Gastroesophageal sphincter (tissue), 4 donors: ENCODE data around the gene PRTG. TPM values are rescaled to one million over a fixed set of nuclear protein-coding genes. Genes with fewer than 3 reads are reported as not detected.
"Not testable (repeated sequence)": the region's sequence is repeated elsewhere in the genome, so short reads cannot be mapped to it uniquely, and the experiment has no call there.

ENCODE experiments used
- ATAC-seq: fragments of 150-250 bp; one replicate; pipeline ENCODE4 v1.9.1; 2016; ENCODE audit warnings: mild to moderate bottlenecking, moderate library complexity
- H3K27ac ChIP-seq, 4 donors: fragments of 200-600 bp; sonication (generic) in 3 of 4; 1 replicate in 3 of 4; 2 replicates in 1 of 4; pipeline ENCODE4 v1.5.1; 2016 to 2019
- H3K27me3 ChIP-seq: fragments of 200-600 bp; sonication (generic); one replicate; pipeline ENCODE4 v1.5.1; 2019
- H3K36me3 ChIP-seq, 2 donors: fragments of 200-600 bp; sonication (generic); one replicate each; pipeline ENCODE4 v1.5.1; 2019; ENCODE audit warnings: control low read depth in 1 of 2
- H3K4me1 ChIP-seq, 3 donors: fragments of 200-600 bp; sonication (generic); 1 replicate in 2 of 3; 2 replicates in 1 of 3; pipeline ENCODE4 v1.5.1; 2016 to 2019; ENCODE audit warnings: control low read depth in 2 of 3
- H3K4me3 ChIP-seq, 2 donors: fragments of 200-600 bp; sonication (generic); one replicate each; pipeline ENCODE4 v1.5.1; 2019; ENCODE audit warnings: mild to moderate bottlenecking in 1 of 2, moderate library complexity in 1 of 2
- H3K9me3 ChIP-seq, 3 donors: fragments of 200-600 bp; sonication (generic); one replicate each; pipeline ENCODE4 v1.5.1; 2017 to 2019; ENCODE audit warnings: control low read depth in 2 of 3
- CTCF ChIP-seq, 4 experiments: fragments of 200-600 bp in 2 of 4; fragments of 450-650 bp in 2 of 4; sonication (generic) in 1 of 4; IDR thresholded peaks; one replicate each; pipeline ENCODE4 v1.5.1; 2017 to 2019; ENCODE audit warnings: antibody characterized with exemption in 4 of 4, mild to moderate bottlenecking in 2 of 4, moderate library complexity in 2 of 4
- EP300 ChIP-seq: sonication (generic); formaldehyde crosslinking; IDR thresholded peaks from one replicate; pipeline ENCODE4 v1.6.1; 2017; ENCODE audit warnings: antibody characterized with exemption, mild to moderate bottlenecking
- POLR2A ChIP-seq, 2 donors: fragments of 450-650 bp; IDR thresholded peaks; one replicate each; pipeline ENCODE4 v1.6.1; 2017; ENCODE audit warnings: antibody characterized with exemption in 2 of 2, mild to moderate bottlenecking in 2 of 2, moderate library complexity in 1 of 2
- POLR2AphosphoS5 ChIP-seq: sonication (generic); formaldehyde crosslinking; IDR thresholded peaks from one replicate; pipeline ENCODE4 v1.6.1; 2017; ENCODE audit warnings: antibody characterized with exemption
- WGBS, 2 donors: methylation state at CpG; one replicate each; pipeline ENCODE4 v1.1.5; 2018; ENCODE audit warnings: low coverage in 1 of 2; 5-methylcytosine and 5-hydroxymethylcytosine counted together
- total RNA-seq, 4 donors: library from RNA; depleted of rRNA; stranded (reverse); fragments of >200 nt; gene quantifications; one replicate each; pipeline ENCODE4 v1.1.0, GENCODE V29; 2016

The PRTG gene
- total RNA-seq, 4 donors from 2014 or later: 0.81 to 3.3 (median 1.2) TPM

- 96 to 100% methylated on average over 2 to 5 of the region's 6 CpGs for WGBS, 2 donors
- Histone ChIP-seq H3K4me1 (no peaks in the 10 kb centered on the region), H3K36me3 (no peaks in the 10 kb centered on the region), H3K4me3 (no peak overlapping the region), H3K27me3 (no peaks in the 10 kb centered on the region), H3K27ac (no peak overlapping the region), H3K9me3 (no peaks in the 10 kb centered on the region)
- TF ChIP-seq CTCF (IDR thresholded peaks at IDR 0.05) (no peak), EP300 (no peak), POLR2AphosphoS5 (no peak), POLR2A (IDR thresholded peaks at IDR 0.05) (no peak)
- ATAC-seq: no peak
Measured at GRCh38 chr15:55700876-55701275, 42.1 kb downstream of the PRTG start.

- H3K9me3 ChIP-seq: no peaks in the 10 kb centered on the region
- no peaks in the 10 kb centered on the region for H3K4me1 ChIP-seq
- H3K36me3 ChIP-seq: no peaks in the 10 kb centered on the region
- H3K4me3 ChIP-seq: no peak overlapping the region
- H3K27ac ChIP-seq: no peak overlapping the region
- ATAC-seq: no peak
- WGBS, 2 donors: 90 to 94% methylated on average over 2 to 3 of the region's 4 CpGs
- no peak for TF ChIP-seq CTCF (IDR thresholded peaks at IDR 0.05)
- TF ChIP-seq EP300: no peak
- TF ChIP-seq POLR2AphosphoS5: no peak
- TF ChIP-seq POLR2A (IDR thresholded peaks at IDR 0.05): no peak
- H3K27me3 ChIP-seq: no peaks in the 10 kb centered on the region
Measured at GRCh38 chr15:55698653-55699052, 44.3 kb downstream of the PRTG start.

- H3K27ac ChIP-seq: no peak overlapping the region
- ATAC-seq: no peak
- H3K36me3 ChIP-seq: no peaks in the 10 kb centered on the region
- H3K4me1 ChIP-seq: no peaks in the 10 kb centered on the region
- no peaks in the 10 kb centered on the region for H3K9me3 ChIP-seq
- WGBS, 2 donors: 72 to 93% methylated on average over 3 of the region's 3 CpGs
- H3K27me3 ChIP-seq: no peaks in the 10 kb centered on the region
- H3K4me3 ChIP-seq: no peak overlapping the region
- TF ChIP-seq POLR2A (IDR thresholded peaks at IDR 0.05) (no peak), EP300 (no peak), CTCF (IDR thresholded peaks at IDR 0.05) (no peak), POLR2AphosphoS5 (no peak)
Measured at GRCh38 chr15:55696221-55696620, 46.7 kb downstream of the PRTG start.

GRCh38 chr15:55695432-55695831, 47.5 kb downstream of the PRTG start:
- ATAC-seq: no peak
- no peak overlapping the region for H3K4me3 ChIP-seq
- H3K36me3 ChIP-seq: no peaks in the 10 kb centered on the region
- H3K9me3 ChIP-seq: no peaks in the 10 kb centered on the region
- no peak overlapping the region for H3K27ac ChIP-seq
- TF ChIP-seq CTCF (IDR thresholded peaks at IDR 0.05): no peak
- no peak for TF ChIP-seq POLR2AphosphoS5
- TF ChIP-seq POLR2A (IDR thresholded peaks at IDR 0.05): no peak
- TF ChIP-seq EP300: no peak
- WGBS, 2 donors: 71 to 100% methylated on average over 1 to 3 of the region's 8 CpGs
- H3K27me3 ChIP-seq: no peaks in the 10 kb centered on the region
- no peaks in the 10 kb centered on the region for H3K4me1 ChIP-seq

- no peak for ATAC-seq
- no peaks in the 10 kb centered on the region for H3K27me3 ChIP-seq
- H3K4me1 ChIP-seq: no peaks in the 10 kb centered on the region
- WGBS, 2 donors: 71 to 80% methylated on average over 4 of the region's 4 CpGs
- no peak overlapping the region for H3K27ac ChIP-seq
- no peak overlapping the region for H3K4me3 ChIP-seq
- no peaks in the 10 kb centered on the region for H3K36me3 ChIP-seq
- no peak for TF ChIP-seq CTCF (IDR thresholded peaks at IDR 0.05)
- TF ChIP-seq POLR2A (IDR thresholded peaks at IDR 0.05): no peak
- no peak for TF ChIP-seq EP300
- TF ChIP-seq POLR2AphosphoS5: no peak
- H3K9me3 ChIP-seq: no peaks in the 10 kb centered on the region
Measured at GRCh38 chr15:55694652-55695150, 48.3 kb downstream of the PRTG start.

GRCh38 chr15:55693116-55693515, 49.8 kb downstream of the PRTG start:
- H3K4me1 ChIP-seq, H3K9me3 ChIP-seq, H3K4me3 ChIP-seq, H3K27me3 ChIP-seq, ATAC-seq, H3K36me3 ChIP-seq, H3K27ac ChIP-seq: not testable (repeated sequence)
- WGBS, 2 donors: 90% methylated on average over 4 of the region's 14 CpGs; no CpG with 5 or more reads in 1 of the 2 donors
